ENCODE measurements around the gene FRMD8. TPM values are rescaled to one million over a fixed set of nuclear protein-coding genes. Genes with fewer than 3 reads are reported as not detected.
A peak's percentile ranks its signal among the peaks of the same experiment; 100 is the strongest.

Gene FRMD8
- total RNA-seq, 4 donors from 2014 or later: 11.5 to 51.7 (median 20.1) TPM

- ATAC-seq (no peak), DNase-seq (no peak)
- Histone ChIP-seq H3K4me1 (peaks cover 43 to 44% of the 10 kb centered on the region in 2 donors), H3K27ac (peak overlapping the region in 3 of 4 donors; percentile 88 to 94 (median 93)), H3K9me3 (no peaks in the 10 kb centered on the region), H3K4me3 (no peak overlapping the region), H3K36me3 (no peaks in the 10 kb centered on the region), H3K27me3 (no peaks in the 10 kb centered on the region)
- in situ Hi-C loops (cut with MboI; ENCODE audit: low sequenced_read_pairs in 4 of 4) (no loop called here), intact Hi-C loops (cut with DNase I; ENCODE audit: low total_unique reads) (no loop called here)
- TF ChIP-seq, protein P1, sequence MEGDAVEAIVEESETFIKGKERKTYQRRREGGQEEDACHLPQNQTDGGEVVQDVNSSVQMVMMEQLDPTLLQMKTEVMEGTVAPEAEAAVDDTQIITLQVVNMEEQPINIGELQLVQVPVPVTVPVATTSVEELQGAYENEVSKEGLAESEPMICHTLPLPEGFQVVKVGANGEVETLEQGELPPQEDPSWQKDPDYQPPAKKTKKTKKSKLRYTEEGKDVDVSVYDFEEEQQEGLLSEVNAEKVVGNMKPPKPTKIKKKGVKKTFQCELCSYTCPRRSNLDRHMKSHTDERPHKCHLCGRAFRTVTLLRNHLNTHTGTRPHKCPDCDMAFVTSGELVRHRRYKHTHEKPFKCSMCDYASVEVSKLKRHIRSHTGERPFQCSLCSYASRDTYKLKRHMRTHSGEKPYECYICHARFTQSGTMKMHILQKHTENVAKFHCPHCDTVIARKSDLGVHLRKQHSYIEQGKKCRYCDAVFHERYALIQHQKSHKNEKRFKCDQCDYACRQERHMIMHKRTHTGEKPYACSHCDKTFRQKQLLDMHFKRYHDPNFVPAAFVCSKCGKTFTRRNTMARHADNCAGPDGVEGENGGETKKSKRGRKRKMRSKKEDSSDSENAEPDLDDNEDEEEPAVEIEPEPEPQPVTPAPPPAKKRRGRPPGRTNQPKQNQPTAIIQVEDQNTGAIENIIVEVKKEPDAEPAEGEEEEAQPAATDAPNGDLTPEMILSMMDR (IDR thresholded peaks at IDR 0.05 in 4 of 5, conservative IDR thresholded peaks at IDR 0.05 in 1 of 5): no peak
- TF ChIP-seq POLR2A (IDR thresholded peaks at IDR 0.05): no peak
Observed at GRCh38 chr11:65376138-65376713, 10.2 kb upstream of the FRMD8 start.

- no peaks in the 10 kb centered on the region for H3K9me3 ChIP-seq
- no peaks in the 10 kb centered on the region for H3K27me3 ChIP-seq
- H3K36me3 ChIP-seq: no peaks in the 10 kb centered on the region
- H3K27ac ChIP-seq: peak overlapping the region in 2 of 4 donors; percentile 48 to 88
- H3K4me1 ChIP-seq: peaks cover 43 to 44% of the 10 kb centered on the region in 2 donors
- in situ Hi-C loops (cut with MboI; ENCODE audit: low sequenced_read_pairs in 4 of 4): no loop called here
- no peak overlapping the region for H3K4me3 ChIP-seq
- DNase-seq: no peak
- TF ChIP-seq POLR2A (IDR thresholded peaks at IDR 0.05): no peak
- TF ChIP-seq, protein P1 (IDR thresholded peaks at IDR 0.05 in 4 of 5, conservative IDR thresholded peaks at IDR 0.05 in 1 of 5): no peak
- intact Hi-C loops (cut with DNase I; ENCODE audit: low total_unique reads): no loop called here
- no peak for ATAC-seq
Observed at GRCh38 chr11:65377036-65377435, 9.4 kb upstream of the FRMD8 start.

DNA sequence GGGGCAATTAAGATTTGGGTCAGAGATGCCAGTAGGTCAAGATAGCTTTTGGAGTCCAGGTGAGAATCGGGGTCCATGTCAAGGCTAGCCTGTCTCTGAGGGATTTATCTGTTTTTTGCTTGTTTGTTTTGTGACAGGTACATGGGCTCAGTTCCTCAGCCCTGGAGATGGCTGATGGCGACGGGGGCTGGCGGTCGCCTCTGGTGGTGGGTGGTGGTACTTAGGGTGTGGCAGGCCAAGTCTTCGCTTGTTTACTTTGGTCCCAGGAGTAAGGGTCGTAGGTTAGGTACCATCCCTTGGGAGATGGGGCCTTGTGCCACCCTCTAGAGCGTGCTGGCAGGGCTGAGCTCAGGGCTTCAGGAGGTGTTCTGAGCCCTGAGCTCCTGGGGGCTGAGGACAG, 8.7 kb upstream of the FRMD8 start:
- Histone ChIP-seq H3K27me3 (no peaks in the 10 kb centered on the region), H3K27ac (peak overlapping the region in 1 of 4 donors; percentile 48), H3K9me3 (no peaks in the 10 kb centered on the region), H3K4me3 (no peak overlapping the region), H3K4me1 (peaks cover 41 to 42% of the 10 kb centered on the region in 2 donors), H3K36me3 (no peaks in the 10 kb centered on the region)
- no peak for DNase-seq
- no peak for TF ChIP-seq POLR2A (IDR thresholded peaks at IDR 0.05)
- TF ChIP-seq, protein P1 (IDR thresholded peaks at IDR 0.05 in 4 of 5, conservative IDR thresholded peaks at IDR 0.05 in 1 of 5): no peak
- ATAC-seq: no peak
- intact Hi-C loops (cut with DNase I; ENCODE audit: low total_unique reads): no loop called here
- in situ Hi-C loops (cut with MboI; ENCODE audit: low sequenced_read_pairs in 4 of 4): no loop called here

GRCh38 chr11:65378208-65378927, 8.1 kb upstream of the FRMD8 start:
- ATAC-seq (no peak), DNase-seq (no peak)
- no peak overlapping the region for H3K4me3 ChIP-seq
- in situ Hi-C loops (cut with MboI; ENCODE audit: low sequenced_read_pairs in 4 of 4) (no loop called here), intact Hi-C loops (cut with DNase I; ENCODE audit: low total_unique reads) (no loop called here)
- H3K27ac ChIP-seq: peak overlapping the region in 2 of 4 donors; percentile 16 to 48
- H3K9me3 ChIP-seq: no peaks in the 10 kb centered on the region
- H3K4me1 ChIP-seq: peaks cover 41 to 43% of the 10 kb centered on the region in 2 donors
- no peaks in the 10 kb centered on the region for H3K36me3 ChIP-seq
- H3K27me3 ChIP-seq: no peaks in the 10 kb centered on the region
- TF ChIP-seq, protein P1 (IDR thresholded peaks at IDR 0.05 in 4 of 5, conservative IDR thresholded peaks at IDR 0.05 in 1 of 5): no peak
- TF ChIP-seq POLR2A (IDR thresholded peaks at IDR 0.05): no peak

Measured in gastrocnemius medialis (tissue), 4 donors.